GM19452 (cell line): ENCODE data around the gene KRT79.

Experiments
- ATAC-seq: cut with Tn5 transposase; IDR thresholded peaks from one replicate; pipeline ENCODE4 v1.9.1; 2021; ENCODE audit not compliant: unreplicated experiment

The KRT79 gene

DNA sequence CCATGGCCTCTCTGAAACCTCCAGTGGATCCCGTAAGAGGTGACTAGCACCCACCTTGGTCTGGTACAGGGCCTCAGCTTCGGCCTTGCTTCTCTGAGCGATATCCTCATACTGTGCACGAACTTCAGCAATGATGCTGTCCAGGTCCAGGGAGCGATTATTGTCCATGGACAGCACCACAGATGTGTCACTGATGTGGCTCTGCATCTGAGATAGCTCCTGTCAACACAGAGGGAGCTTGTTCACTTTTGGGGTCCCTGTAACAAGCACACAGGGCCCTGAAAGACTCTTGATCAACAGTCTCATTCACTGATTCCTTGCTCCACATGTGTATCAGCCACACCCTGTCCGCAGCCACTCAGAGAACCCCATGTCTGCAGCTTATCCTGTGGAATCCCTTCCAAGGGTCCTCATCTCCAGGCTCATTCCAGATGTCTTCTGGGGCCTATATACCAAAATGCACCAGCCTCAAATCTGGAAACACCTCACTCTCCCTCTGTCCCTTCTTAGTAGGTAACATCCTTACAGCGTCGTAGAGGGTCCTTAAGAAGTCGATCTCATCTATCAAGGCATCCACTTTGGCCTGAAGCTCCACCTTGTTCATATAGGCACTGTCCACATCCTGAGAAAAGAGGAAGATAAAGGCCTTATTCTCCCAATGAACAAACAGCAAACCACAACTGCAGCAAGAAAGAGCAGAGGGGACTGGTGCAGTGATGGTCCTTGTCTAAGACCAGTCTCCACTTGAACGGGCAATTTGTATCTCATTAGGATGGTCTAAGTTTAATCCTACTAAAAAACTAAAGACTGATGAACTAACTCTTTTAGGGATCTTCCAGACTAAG lies 41.7 kb downstream of the KRT79 start:
- no peak for ATAC-seq

DNA sequence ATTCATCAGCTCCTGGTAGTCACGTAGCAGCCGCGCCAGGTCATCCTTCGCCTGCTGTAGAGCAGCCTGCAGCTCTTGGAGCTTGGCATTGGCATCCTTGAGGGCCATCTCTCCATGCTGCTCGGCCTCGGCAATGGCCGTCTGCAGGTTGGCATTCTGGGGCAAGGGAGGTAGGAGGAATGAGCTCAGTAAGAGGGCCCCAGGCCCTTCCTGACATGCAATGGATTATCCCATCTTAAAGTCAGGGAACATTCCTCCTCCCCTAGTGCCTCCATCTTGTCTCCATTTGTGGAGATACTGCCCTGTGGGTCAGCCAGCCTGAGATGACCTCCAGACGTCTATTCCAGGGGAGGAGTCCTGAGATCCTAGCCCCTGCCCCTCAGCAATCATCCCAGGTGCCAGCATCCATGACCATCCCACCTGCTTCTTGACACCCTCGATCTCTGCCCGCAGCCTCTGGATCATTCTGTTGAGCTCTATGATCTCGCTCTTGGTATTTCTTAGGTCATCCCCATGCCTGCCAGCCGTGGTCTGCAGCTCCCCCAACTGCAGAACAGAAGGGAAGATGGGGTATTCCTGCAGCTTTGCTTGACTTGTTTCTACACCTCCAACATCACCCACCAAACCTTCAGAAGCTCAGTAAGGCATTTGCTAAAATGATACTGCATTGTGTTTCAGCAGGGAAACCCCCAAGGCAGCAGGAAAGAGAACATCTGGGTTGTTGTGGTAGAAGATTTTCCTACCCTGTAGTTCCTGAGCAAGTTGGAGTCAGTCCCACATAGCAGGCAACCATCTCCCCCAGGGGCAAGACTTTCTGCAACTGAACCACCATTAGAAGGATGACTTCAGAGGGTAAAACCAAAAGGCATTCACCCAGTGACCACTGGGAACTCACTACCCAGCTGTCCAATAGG lies 42.6 kb downstream of the KRT79 start:
- no peak for ATAC-seq

DNA sequence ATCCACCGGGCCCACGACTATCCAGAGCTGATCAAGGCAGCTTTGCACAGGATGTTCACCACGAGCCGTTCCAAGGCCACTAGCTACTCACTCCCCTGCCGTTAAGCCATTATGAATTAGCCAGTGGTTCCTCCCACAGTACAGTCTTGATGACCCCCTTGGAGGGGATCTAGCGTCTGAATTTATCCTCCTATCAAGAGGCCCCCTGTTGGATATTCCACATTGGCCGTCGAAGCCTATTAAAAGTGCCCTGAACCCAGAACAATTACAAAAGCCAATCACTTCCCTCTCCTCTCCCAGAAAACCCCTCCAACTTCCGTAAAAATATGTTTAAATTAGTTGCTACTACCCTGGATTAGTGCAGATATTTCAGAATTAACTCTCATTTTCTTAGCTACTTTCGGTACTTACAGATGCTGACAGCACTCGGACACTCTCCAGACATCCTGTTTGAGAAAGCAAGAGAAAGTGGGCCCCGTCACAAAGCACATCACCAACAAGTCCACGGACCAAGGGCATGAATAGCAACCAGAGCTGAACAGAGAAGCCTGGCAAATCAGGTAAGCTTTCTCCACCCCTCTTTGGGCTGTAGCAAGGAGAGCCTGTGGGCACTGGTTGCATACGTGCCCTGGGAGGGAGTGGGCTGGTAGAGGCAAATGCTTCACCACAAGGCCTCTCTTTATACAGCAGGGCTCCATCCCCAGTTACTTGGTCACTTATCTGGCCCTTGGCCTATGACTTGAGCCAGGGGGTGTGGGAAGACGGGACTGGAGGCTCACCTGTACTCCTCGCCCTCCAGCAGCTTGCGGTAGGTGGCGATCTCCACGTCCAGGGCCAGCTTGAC lies 43.5 kb downstream of the KRT79 start:
- no peak for ATAC-seq

DNA sequence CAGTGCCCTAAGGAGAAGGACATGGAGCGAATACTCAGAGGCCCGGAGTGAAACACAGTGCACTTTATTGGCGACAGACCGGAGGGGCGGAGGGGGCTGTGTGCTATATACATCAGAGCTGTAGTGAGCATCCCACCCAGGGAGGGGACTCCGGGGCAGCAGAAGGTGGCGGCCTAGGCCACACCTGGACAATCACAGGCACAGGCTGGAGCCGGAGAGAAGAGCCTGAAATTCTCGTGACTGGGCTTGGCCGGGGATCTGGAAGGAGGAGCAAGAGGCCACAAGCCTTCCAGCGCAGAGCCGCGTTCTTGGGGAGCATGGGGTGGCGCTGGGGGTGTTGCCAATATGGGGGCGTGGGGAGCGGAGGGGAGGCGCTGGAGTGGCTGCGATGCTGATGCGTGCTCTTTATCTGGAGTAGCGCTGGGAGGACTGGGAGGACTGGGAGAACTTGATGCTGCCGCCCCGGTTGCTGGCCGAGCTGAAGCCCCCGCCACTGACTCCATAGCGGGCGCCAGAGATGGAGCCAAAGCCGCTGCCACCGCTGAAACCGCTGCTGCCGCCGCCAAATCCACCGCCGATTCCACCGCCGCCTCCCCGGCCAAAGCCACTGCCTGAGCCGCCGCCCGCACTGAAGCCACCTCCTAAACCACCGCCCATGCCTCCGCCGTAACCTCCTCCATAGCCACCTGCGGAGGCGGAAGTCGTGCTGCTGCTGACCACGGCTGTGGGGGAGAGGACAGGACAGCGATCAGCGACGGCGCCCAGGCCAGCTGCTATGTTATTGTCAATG lies 44.3 kb downstream of the KRT79 start:
- no peak for ATAC-seq

DNA sequence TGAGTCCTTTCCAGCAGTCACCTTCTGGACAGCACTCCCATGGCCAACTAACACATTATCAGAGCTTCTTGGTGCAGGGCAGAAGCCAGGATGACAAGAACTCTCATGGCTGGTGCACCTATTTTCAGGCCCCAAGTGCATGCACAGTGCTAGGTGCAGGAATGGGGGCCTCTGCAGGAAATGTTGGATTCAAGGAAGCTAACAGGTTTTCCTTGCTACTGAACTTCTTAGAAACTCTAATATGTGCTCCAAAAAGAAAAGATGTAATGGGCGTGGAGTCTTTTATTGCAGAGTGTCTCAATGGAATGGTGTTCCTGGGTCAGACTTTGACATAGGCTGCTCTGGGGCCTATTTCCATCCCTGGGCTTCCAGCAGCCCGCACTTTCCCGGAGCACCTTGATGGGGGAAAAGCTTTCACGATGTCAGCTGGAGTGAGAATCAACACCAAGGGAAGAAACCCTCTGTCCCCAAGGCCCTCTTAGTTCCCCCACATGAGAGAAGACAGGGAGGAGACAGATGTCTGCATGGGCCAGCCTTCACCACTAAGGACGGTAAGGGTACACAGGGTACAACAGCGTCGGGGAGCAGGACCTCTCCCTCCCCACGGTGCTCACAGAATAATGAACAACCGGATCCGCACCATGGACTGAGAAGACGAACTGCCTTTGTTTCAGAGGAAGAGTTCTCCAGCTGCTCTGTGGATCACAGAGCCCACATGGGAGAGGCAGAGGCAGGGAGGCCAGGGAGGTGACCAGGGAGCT lies 45.1 kb downstream of the KRT79 start:
- ATAC-seq = no peak

DNA sequence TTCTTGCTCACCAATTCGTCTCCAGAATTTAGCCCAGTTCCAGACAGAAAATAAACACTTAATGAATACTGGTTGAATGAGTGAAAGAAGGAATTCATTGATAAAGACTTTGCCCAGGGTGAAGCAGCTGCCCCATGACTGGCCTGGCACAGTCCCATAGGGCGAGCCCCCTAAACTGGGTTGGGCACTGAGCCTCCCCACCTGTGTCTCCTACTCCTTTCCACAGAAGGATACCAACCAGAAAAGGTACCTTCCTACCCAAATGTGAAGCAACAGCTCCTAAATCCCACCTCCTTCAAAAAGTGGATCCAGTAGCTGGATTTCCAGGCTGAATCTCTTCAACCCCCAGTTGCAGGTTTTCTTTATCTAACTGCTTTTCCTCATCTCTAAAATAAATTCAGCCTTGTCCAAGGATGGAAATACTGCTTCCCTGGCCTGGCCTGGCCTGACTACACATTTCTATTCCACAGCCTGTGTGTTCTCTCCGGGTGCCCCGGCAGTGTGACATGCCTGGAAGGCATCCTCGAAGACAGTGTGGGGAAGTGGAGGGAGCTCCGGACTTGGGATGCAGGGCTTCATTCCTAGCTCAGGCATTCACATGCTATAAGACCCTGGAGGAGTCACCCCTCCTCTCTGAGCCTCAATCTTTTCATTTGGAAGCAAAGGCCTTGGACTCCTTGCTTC lies 45.8 kb downstream of the KRT79 start:
- ATAC-seq = no peak

DNA sequence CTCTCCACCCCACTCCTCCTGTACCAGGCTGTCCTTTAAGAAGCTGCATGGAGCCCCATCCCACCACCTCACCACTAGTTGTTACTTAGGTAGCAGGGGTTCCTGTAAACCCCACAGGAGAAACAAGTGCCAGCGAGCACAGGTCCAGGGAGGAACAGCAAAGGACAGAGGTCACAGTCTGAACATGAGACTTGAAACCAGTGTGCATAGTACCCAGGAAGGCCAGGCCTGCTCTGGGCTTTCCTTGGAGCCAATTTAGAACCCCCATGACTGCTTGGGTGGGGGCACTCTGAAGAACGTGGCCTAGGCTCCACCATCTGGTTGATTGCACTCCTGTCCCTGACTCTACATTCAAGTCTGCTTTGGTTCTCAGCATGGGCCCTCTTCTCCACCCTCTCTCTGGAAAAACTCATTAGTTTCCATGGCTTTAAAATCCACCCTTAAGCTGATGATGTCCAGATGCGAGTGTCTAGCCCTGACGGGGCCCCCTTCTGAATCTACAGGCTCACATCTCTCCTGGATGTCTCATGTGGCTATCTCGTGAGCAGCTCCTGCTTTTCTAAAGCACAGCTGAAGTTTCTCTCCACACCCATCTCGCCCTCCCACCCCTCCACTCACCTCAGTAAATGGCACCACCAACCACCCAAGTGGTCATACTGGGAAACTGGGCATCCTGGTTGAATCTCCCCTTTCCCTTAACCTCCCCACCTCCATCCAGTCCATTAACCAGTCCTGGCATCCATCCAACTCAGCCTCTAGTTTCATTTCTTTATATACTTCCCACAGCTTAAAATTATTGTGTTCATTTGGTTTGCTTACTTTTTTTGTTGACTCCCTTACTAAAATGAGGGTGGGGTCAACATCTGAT lies 46.6 kb downstream of the KRT79 start:
- ATAC-seq = no peak

DNA sequence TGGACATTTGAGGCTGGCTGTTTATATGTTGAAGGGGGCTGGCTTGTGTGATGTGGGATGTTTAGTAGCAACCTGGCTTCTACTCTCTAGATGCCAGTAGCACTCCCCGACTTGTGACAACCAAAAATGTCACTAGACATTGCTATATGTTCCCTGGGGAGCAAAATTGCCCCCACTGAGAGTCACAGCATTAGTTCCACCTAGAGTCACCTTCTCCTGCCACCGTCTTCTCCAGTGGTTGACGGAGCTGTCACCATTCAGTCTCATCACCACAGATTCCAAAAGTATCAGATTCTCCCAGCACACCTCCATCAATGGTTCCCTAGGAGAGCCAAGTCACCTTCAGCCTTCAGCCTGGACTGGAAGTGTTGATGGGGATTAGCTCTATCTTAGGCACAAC lies 49.2 kb downstream of the KRT79 start:
- no peak for ATAC-seq

DNA sequence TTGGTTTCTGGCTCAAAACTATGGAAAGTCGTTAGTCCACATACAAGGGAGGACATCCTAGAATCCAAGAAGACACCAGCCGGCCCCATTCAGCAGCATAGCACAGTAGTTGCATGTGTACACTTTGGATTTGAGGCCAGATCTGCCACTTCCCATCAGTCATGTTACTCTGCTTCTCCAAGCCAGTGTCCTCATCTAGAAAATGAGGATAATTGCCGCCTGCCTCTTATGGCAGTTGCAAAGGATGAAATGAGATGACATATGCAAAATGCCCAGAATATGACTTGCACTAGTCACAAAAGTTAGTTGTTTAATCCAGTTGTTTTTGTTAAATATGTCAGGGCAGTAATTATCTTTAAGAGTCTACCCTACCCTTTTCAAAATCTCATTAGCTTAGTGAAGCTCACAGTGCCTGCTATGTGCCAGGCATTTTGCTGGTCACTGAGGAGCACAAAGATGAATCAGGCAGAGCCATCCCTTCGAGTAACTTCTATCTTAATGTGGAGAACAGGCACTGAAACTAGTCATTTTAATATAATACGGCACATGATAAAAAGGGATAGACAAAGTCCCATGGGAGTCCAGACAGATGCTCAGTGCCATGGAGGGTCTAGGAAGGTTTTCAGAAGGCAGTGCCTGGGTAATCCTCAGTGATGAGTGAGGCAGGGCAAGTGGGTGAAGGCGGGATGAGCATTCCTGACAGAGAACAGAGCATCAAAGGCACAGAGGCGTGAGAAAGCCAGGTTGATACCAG lies 50.4 kb downstream of the KRT79 start:
- no peak for ATAC-seq

DNA sequence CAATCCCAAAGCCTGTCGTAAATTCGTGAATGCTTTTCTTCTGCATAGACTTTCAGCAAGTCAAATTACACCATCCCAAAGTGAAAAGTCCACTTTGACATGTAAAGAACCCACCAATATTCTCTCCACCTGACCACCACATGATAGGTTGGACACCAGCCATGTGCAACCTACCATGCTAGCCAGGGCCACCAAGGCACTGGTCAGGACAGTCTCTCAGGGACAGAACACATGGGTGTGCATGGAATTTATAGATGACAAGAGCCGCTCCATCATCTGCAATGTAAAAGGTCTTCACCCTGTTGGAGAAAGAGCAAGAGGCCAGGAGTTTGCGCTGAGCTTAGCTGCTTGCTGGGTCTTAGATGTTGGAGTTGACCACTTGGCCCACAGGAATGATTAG lies 51.6 kb downstream of the KRT79 start:
- ATAC-seq = no peak

DNA sequence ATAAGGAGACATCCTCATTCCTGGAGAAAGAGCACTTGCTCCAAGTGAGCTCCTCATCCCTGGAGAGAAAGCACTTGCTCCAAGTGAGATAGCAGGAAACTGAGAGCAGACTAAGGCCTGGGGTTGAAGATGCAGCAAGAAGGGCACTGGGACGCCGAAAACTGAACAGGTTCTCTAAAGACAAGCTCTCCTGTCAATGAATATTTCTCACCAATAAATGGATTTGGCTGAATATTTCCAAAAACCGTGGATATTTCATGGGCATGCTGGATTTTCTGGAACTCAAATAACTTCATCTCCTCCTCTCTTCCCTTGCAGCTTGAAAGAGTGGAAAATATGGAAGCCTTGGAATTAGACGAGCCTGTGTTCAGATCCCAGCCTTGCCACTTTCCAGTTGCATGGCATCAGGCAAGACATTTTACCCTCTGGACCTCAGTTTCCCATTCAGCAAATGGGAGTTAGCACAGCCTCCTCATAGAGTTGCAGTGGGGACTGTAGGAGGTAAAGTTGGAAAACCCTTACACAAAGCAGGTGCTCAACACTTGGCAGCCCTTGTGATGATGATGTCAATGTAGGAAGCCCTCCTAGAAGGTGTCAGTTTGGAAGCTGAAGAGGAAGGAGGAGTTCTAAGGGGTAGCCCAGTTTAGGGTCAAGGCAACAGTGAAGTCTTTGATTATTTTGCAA lies 52.6 kb downstream of the KRT79 start:
- ATAC-seq = no peak

DNA sequence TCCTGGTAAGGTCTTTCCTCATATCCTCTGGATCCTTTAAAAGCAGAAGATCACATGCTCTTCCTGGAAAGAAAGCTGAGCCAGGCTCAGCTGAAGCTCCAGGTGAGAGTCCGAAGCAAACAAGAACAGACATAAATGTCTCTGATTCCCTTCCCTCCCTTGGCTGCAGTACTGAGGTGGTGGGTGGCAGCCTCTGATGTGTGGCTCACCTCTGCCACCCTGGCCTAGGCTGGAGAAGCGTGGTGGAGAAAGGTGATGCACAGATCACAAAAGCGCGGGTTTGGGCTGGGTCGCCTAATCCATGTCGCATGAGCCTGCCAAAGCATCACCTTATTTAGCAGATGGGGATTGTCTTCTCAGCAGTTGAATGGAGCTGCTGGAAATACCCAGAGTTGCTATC lies 54.2 kb downstream of the KRT79 start:
- ATAC-seq = no peak

DNA sequence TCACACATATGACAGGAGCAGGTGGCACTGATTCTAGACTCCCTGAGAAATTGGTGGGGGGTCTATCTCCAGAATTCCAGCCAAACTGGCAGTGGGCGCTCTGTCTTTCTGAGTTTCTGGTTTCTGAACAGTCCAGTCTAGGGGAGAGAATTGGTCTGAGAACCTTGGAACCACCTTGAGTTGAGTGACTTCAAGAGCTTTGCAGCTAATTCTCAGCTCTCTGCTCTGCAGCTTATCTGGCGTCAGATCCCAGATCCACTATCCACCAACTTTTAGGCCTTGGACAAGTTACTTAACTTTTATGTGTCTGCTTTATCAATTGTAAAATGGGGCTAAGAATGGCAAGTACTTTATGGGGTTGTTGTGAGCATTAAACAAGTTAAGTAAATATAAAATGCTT lies 55.3 kb downstream of the KRT79 start:
- ATAC-seq = no peak

DNA sequence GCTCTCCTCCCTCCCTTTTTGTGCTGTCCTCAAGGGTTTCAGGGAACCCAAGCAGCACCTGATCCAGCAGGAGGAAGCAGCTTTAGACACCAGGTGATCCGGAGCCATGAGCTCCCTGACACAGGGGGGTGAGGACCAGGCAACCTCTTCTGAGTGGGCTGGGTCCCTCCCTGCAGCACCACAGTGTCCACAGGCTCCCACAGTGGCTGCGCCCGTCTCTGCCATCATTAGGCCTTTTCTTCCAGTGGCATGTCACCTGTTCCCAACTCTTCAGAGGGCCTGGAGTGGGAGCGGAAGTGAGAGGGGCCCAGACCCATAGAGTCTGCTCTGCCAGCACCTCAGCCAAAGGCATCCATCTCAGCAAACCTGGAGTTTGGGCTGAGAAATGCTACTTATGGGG lies 56.5 kb downstream of the KRT79 start:
- no peak for ATAC-seq

DNA sequence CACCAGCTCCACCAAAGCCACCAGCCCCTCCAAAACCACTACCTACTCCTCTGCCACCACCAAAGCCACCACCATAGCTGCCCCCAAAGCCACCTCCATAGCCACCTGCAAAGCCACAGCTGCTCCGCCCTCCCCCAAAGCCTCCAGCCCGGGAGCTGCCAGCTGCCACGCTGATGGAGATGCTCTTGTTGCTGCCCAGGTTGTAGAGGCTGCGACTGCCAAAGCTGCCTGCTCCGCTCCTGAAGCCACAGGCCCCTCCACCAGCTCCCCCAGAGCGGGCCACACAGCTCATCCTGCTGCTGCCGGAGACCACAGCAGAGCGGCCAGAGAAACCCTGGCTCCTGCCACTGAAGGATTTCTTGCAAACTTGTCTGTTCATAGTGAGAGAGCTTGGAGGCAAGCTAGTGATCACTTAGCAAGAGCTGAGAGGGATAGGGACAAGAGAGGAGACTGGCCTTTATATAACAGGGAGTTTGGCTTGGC lies 57.2 kb downstream of the KRT79 start, which contains the start of gene KRT76:
Gene KRT76, minus strand, starts transcription at position 433 of the 483 bp plus-strand sequence. Its CDS starts 54 bp downstream, at position 379.
- ATAC-seq = no peak

DNA sequence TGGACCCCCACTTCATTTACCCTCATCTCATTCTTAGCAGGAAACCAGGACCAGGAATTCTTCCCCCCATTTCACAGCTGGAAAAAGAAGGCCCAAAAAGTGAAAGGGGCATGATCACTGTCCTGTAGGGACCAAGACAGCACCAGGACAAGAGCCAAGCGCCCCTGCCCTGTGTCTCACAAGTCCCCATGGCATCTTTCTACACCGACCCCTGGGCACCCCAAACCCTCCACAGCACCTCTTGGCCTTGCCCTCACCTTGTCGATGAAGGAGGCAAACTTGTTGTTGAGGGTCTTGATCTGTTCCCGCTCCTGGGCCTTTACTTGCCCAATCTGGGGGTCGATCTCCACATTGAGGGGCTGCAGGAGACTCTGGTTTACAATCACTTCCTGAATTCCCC lies 57.7 kb downstream of the KRT79 start:
- ATAC-seq = no peak
